CD4-positive, alpha-beta T cell treated with Interleukin-10 for 1 hour (primary cell): Measurements from ENCODE around the gene TIGD2.
"Not testable (repeated sequence)": the region's sequence is repeated elsewhere in the genome, so short reads cannot be mapped to it uniquely, and the experiment has no call there.

Experiments
- DNase-seq: peaks from one replicate; pipeline ENCODE4 v3.0.0-alpha.2; 2020

TIGD2 gene

DNA sequence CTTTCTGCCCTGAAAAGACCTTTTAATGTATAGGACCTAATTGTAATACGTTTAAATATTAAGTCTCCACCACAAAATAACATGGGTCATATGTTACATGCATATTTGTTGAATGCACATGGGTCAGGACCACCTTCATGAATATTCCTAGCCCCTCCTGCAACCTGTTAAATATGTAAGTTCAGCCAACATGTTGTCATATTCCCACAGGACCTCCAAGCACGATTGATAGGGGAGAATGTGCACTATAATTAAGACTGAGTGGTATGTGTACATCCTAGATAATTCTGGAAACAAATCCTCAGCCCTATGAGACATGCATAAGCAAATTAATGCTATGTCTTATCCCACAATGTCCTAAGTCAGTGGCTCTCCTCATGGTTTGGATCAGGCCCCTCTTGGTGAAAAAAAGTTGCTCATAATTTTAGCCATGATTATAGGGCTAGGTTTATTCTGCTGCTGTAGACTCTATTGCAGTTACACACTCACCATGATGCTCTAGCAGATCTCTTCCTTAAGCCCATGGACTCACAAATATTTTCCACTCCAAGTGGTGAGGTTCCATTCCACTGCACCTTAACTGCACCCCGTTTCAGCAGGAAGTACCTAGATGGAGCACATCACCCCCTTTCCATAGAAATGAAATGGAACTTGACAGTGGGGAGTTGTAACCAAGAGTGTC, 10.2 kb downstream of the TIGD2 start:
- DNase-seq: no peak

- no peak for DNase-seq
Observed at GRCh38 chr4:89123451-89123851, 12.1 kb downstream of the TIGD2 start.

- no peak for DNase-seq
Observed at GRCh38 chr4:89125901-89126782, 14.8 kb downstream of the TIGD2 start.

GRCh38 chr4:89129080-89129640, 17.8 kb downstream of the TIGD2 start:
- DNase-seq: no peak

DNA sequence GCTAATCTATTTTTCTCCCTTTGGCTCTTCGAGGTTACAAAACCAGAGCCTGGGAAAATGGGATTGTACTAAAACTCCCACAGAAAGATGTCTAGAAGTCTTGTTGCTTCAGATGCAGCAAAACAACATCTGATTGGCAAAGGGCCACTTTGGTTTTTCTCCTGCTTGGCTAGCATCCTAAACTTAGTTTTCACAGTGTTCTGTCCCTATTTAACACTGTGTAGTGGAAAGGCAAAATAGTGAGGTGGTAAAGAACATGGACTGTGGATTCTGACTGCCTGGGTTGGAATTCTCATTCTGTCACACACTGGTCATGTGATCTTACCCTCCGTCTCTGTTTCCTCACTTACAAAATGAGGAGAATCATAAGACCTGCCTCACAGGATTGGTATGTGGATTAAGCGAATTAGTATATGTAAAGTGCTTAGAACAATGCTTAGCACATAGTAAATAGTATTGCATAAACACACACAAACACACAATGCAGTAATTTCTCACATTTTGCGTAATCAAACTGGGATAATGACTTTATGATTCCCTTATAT, 23.5 kb downstream of the TIGD2 start:
- DNase-seq: no peak

DNA sequence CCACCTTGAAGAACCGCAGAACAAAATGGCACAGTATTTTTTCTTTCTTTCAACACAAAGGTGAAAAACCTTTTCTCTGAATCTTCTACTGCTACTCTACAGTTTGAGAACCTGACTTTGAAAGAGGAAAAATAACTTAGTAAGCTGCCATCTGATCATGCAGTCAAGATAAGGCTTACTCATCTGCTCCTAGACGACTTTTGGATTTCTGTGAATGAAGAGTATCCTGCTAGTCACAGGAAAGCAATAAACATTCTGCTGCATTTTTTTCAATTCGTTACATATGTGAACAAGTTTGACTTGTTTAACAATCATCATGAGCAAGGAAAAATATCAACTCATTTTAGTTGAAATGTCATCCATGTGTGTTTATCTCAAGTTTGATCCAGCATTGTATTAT, 25.2 kb downstream of the TIGD2 start:
- DNase-seq: no peak

GRCh38 chr4:89137231-89137630, 25.9 kb downstream of the TIGD2 start:
- no peak for DNase-seq

GRCh38 chr4:89137695-89138094, 26.4 kb downstream of the TIGD2 start:
- no peak for DNase-seq

GRCh38 chr4:89140168-89140759, 28.9 kb downstream of the TIGD2 start:
- no peak for DNase-seq

DNA sequence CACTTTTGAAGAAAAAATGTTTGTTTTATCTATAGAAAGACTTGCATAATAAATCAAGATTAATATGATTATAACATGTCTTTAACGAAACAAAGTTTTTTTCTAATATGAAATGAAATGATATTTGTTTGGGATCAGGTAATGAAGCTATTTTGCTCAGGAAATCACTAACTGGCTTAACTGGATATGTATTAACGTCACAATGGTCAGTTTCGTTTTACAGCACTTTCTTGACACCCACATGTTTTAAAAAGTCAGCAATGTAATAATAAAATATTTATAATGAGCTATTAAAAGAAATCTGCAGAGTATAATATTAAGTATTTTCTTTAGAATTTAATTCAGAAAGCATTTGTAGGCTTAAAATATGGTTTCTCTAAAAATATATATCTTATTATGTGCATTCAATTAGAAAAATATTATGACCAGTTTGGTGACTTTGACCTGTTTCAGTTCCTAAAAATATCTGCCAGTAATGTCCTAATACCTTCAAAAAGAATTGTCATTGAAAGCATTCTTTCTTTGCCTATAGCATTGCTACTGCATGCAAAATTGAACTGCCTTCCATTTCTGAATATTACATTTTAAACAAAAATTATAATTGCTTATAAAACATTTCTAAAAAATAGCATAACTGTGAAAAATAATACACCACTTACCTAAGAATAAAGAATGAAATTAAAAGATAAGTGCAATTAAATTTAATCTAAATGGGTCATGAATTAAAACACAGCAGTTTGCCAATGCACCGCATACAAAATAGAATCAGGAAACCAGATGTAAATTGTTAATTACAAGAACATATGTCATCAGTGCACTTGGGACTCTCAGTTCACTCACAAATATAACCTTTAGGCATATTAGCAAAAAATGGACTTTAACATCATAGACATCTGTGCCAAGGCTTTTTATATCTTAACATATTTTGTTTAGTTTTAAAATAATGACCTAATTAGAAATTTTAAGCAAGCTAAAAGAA, 31.6 kb downstream of the TIGD2 start:
- DNase-seq: no peak

GRCh38 chr4:89144652-89145051, 33.3 kb downstream of the TIGD2 start:
- not testable (repeated sequence) for DNase-seq

DNA sequence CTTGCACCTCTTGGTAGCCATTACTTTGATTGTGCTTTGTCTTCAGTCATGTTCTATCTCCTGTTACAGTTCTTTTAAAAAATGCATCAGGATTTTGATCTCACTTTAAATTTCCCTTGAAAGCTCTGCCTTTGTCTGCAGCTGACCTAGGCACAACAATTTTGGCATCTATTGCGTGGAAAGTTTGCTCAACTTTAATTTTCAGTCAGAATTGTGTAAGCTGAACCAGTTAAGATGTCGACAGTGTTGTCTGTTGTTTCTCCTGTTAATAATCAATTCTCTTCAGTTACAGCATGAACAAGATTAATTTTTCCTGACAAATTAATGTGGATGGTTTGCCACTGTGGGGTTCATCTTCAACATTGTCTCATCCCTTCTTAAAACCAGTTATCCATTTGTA, 34.9 kb downstream of the TIGD2 start:
- DNase-seq: no peak

GRCh38 chr4:89152972-89153371, 41.6 kb downstream of the TIGD2 start:
- DNase-seq: no peak

GRCh38 chr4:89156174-89156914, 45.0 kb downstream of the TIGD2 start:
- no peak for DNase-seq

GRCh38 chr4:89157488-89158024, 46.2 kb downstream of the TIGD2 start:
- no peak for DNase-seq

DNA sequence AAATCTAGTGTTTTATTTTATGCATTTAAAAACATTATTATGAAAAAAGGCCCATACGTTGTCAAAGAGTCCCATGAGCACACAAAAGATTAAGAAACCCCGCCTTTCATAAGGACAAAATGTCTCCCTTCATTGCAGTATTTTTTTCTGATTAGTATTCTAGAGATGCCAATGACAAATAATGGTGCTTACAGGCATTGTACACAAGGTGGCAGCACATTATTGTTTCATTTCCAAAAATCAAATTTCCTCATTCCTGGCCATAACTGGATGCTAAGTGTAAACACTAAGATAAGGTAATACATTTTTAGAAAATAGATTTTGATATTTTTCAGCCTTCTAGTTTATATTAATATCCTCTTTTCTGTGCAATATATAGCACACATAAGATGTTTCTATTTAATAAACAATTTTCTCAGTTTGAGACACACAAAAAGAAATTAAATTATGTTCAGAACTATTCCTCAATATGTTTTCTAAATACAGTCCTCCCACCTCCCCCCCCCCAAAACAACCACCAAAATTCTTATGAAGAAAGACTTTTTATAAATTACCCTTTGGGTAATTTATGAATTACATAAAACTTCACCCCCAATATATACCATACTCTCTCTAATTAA, 47.7 kb downstream of the TIGD2 start:
- peak; percentile 47 for DNase-seq

DNA sequence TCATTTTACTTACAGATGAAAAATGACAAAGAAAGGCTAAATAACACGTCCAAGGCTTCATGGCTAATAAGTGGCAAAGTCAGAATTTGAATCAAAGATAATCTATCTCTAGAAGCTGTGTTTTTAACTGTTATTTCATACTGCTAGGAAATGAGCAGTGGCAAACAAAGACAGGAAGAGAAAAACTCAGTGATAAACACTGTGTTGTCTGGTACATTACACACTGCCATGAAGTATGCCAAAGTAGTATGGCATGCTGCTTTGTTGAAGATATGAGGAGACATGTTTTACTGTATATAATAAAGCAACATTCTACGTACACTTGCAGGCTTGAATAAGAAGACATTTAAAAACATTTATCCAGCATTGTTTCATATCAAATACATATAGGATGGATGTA, 49.5 kb downstream of the TIGD2 start:
- no peak for DNase-seq

- DNase-seq: no peak
Observed at GRCh38 chr4:89161841-89162240, 50.5 kb downstream of the TIGD2 start.

DNA sequence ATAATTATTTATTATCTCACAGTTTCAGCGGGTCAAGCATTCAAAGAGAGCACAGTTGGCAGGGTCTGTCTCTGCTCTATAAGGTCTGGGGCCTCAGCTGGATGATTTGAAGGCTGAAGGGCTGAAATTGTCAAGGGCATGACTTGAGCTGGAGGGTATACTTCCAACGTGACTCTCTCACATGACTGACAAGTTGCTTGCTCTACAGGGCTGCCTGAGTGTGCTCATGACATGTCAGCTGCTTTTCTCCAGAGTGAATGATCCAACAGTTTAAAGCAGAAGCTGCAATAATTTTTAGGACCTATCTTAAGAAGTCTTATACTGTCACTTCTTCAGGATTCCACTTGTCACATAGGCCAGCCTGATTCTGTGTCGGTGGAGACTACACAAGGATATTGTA, 51.2 kb downstream of the TIGD2 start:
- no peak for DNase-seq

GRCh38 chr4:89162987-89163386, 51.7 kb downstream of the TIGD2 start:
- no peak for DNase-seq

- no peak for DNase-seq
Observed at GRCh38 chr4:89164400-89164799, 53.1 kb downstream of the TIGD2 start.
